ENCODE measurements around the gene GGCX. TPM values are rescaled to one million over a fixed set of nuclear protein-coding genes. Genes with fewer than 3 reads are reported as not detected.

Gene GGCX
- total and polyA plus RNA-seq, 12 donors: 14.0 to 31.1 (median 21.6) TPM

DNA sequence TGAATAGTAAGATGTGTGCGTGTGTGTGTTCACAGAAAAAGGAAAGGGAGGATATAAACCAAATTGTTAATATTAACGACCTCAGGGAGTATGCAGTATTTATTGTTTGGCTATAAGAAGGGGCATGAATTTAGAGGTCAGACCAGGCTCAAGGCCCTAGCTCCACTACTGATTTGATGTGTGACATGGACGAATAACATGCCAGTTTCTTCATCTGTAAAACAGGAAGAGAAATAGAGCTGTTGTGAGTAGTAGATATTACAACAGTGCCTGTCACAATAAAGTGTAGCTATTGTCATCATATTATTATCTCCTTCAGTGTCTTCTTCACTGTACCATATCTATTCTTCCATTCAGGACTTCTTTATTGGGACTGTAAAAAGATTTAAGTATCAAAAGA is 26.4 kb downstream of the GGCX start:
- ATAC-seq (no peak), DNase-seq (no peak)
- H3K9me3 ChIP-seq: no peaks in the 10 kb centered on the region
- H3K27ac ChIP-seq: no peak overlapping the region
- WGBS, 2 donors: 77 to 78% methylated on average over 3 of the region's 3 CpGs
- no peak overlapping the region for H3K4me3 ChIP-seq
- intact Hi-C loops (cut with DNase I): loop anchor here in 6 of 10 donors (5.0 kb wide), 4 partner anchors 33 to 178 kb away; no protein-coding TSS in a partner anchor
- TF ChIP-seq, protein P1, sequence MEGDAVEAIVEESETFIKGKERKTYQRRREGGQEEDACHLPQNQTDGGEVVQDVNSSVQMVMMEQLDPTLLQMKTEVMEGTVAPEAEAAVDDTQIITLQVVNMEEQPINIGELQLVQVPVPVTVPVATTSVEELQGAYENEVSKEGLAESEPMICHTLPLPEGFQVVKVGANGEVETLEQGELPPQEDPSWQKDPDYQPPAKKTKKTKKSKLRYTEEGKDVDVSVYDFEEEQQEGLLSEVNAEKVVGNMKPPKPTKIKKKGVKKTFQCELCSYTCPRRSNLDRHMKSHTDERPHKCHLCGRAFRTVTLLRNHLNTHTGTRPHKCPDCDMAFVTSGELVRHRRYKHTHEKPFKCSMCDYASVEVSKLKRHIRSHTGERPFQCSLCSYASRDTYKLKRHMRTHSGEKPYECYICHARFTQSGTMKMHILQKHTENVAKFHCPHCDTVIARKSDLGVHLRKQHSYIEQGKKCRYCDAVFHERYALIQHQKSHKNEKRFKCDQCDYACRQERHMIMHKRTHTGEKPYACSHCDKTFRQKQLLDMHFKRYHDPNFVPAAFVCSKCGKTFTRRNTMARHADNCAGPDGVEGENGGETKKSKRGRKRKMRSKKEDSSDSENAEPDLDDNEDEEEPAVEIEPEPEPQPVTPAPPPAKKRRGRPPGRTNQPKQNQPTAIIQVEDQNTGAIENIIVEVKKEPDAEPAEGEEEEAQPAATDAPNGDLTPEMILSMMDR (IDR thresholded peaks at IDR 0.05): no peak
- no peaks in the 10 kb centered on the region for H3K27me3 ChIP-seq
- no peaks in the 10 kb centered on the region for H3K36me3 ChIP-seq
- peaks cover 5 to 24% (median 14%) of the 10 kb centered on the region in 9 donors for H3K4me1 ChIP-seq

DNA sequence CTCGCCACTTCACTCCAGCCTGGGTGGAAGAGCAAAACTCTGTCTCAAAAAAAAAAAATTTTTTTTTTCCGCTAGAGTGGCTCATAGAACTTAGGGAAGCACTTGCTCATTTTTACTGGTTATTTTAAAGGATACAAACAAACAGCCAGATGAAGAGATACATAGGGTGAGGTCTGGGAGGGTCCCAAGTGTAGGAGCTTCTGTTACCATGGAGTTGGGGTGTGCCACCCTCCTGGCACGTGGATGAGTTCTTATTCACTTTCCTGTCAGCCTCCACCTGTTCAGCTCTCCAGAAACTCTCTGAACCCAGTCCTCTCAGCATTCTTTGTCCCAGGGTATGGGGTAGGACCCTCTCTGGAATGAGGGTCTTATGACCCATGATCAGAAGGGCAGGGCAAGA is 27.2 kb downstream of the GGCX start:
- no peaks in the 10 kb centered on the region for H3K27me3 ChIP-seq
- peaks cover 5 to 24% (median 14%) of the 10 kb centered on the region in 9 donors for H3K4me1 ChIP-seq
- H3K9me3 ChIP-seq: no peaks in the 10 kb centered on the region
- no peaks in the 10 kb centered on the region for H3K36me3 ChIP-seq
- TF ChIP-seq, protein P1 (IDR thresholded peaks at IDR 0.05): no peak
- H3K27ac ChIP-seq: no peak overlapping the region
- ATAC-seq (no peak), DNase-seq (no peak)
- H3K4me3 ChIP-seq: no peak overlapping the region
- 81 to 92% methylated on average over 3 of the region's 3 CpGs for WGBS, 2 donors
- intact Hi-C loops (cut with DNase I): no loop called here

DNA sequence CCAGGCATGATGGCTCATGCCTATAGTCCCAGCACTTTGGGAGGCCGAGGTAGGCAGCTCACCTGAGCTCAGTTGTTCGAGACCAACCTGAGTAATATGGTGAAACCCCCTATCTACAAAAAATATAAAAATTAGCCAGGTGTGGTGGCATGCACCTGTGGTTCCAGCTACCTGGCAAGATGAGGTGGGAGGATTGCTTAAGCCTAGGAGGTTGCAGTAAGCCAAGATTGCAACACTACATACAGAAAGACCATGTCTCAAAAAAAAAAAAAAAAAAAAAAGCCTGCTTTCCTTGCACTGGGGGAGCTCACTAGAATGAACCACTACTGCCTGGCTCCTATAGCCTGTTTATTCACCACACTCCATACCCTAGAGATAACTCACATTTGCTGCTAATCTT is 29.7 kb downstream of the GGCX start:
- WGBS, 2 donors: 70 to 74% methylated on average over 2 of the region's 2 CpGs
- TF ChIP-seq, protein P1 (IDR thresholded peaks at IDR 0.05): no peak
- DNase-seq (no peak), ATAC-seq (no peak)
- Histone ChIP-seq H3K4me3 (no peak overlapping the region), H3K36me3 (no peaks in the 10 kb centered on the region), H3K27ac (no peak overlapping the region), H3K4me1 (peaks cover 0 to 11% (median 0%) of the 10 kb centered on the region in 9 donors), H3K9me3 (no peaks in the 10 kb centered on the region), H3K27me3 (no peaks in the 10 kb centered on the region)
- intact Hi-C loops (cut with DNase I): no loop called here

DNA sequence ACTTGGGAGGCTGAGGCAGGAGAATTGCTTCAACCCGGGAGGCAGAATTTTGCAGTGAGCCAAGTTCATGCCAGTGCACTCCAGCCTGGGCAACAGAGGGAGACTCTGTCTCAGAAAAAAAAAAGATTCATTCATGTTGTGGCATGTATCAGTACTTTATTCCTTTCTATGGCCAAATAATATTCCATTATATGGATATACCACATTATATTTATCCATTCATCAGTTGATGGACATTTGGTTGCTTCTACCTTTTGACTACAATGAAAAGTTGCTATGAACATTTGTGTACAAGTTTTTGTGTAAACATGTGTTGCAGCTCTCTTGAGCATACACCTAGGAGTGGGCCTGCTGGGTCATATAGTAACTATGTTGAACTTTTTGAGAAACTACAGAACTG is 31.5 kb downstream of the GGCX start:
- ATAC-seq (no peak), DNase-seq (no peak)
- Histone ChIP-seq H3K27me3 (no peaks in the 10 kb centered on the region), H3K9me3 (no peaks in the 10 kb centered on the region), H3K36me3 (no peaks in the 10 kb centered on the region), H3K27ac (no peak overlapping the region), H3K4me1 (peaks cover 0 to 11% (median 6%) of the 10 kb centered on the region in 9 donors), H3K4me3 (no peak overlapping the region)
- TF ChIP-seq, protein P1 (IDR thresholded peaks at IDR 0.05): no peak
- WGBS, 2 donors: 100% methylated on average over 1 of the region's 1 CpG
- intact Hi-C loops (cut with DNase I): no loop called here

All from heart right ventricle (tissue), 16 donors.